GM04504 (cell line): ENCODE measurements around the gene MARCHF2.
A peak's percentile ranks its signal among the peaks of the same experiment; 100 is the strongest.

Experiments used
- DNase-seq: peaks from one replicate; pipeline ENCODE4 v3.0.0-alpha.2; 2012; ENCODE audit warnings: low read depth

The MARCHF2 gene

GRCh38 chr19:8387688-8388611 is 25.2 kb upstream of the MARCHF2 start:
- no peak for DNase-seq

- DNase-seq: no peak
Observed at GRCh38 chr19:8388612-8388958, 24.5 kb upstream of the MARCHF2 start.

- peak; percentile 100 for DNase-seq
Observed at GRCh38 chr19:8389891-8390616, 23.1 kb upstream of the MARCHF2 start, which contains the start of gene RAB11B. TSS of gene RAB11B (plus strand) at chr19:8390360. CDS start at chr19:8390417, 57 bp downstream.

GRCh38 chr19:8390617-8390981 is 22.5 kb upstream of the MARCHF2 start:
- DNase-seq: peak; percentile 77

- DNase-seq: no peak
Observed at GRCh38 chr19:8391198-8392016, 21.7 kb upstream of the MARCHF2 start.

- no peak for DNase-seq
Observed at GRCh38 chr19:8392017-8392591, 21.0 kb upstream of the MARCHF2 start.

GRCh38 chr19:8393192-8393870 is 19.8 kb upstream of the MARCHF2 start:
- DNase-seq: no peak

- DNase-seq: no peak
Observed at GRCh38 chr19:8393871-8394250, 19.2 kb upstream of the MARCHF2 start.

- DNase-seq: no peak
Observed at GRCh38 chr19:8395621-8396082, 17.5 kb upstream of the MARCHF2 start.

- no peak for DNase-seq
Observed at GRCh38 chr19:8396185-8396562, 16.9 kb upstream of the MARCHF2 start.

GRCh38 chr19:8396563-8397203 is 16.4 kb upstream of the MARCHF2 start:
- DNase-seq: no peak

- no peak for DNase-seq
Observed at GRCh38 chr19:8397271-8397670, 15.8 kb upstream of the MARCHF2 start.

GRCh38 chr19:8397746-8398310 is 15.3 kb upstream of the MARCHF2 start:
- DNase-seq: no peak

GRCh38 chr19:8398311-8398771 is 14.8 kb upstream of the MARCHF2 start:
- DNase-seq: no peak

- no peak for DNase-seq
Observed at GRCh38 chr19:8399681-8400188, 13.4 kb upstream of the MARCHF2 start.

GRCh38 chr19:8401981-8402411 is 11.1 kb upstream of the MARCHF2 start:
- no peak for DNase-seq

- DNase-seq: no peak
Observed at GRCh38 chr19:8403098-8403819, 9.8 kb upstream of the MARCHF2 start.

- DNase-seq: no peak
Observed at GRCh38 chr19:8403820-8404109, 9.3 kb upstream of the MARCHF2 start.

GRCh38 chr19:8404391-8405151 is 8.5 kb upstream of the MARCHF2 start:
- DNase-seq: no peak
